ENCODE results near the gene NLRP5.

NLRP5 gene

DNA sequence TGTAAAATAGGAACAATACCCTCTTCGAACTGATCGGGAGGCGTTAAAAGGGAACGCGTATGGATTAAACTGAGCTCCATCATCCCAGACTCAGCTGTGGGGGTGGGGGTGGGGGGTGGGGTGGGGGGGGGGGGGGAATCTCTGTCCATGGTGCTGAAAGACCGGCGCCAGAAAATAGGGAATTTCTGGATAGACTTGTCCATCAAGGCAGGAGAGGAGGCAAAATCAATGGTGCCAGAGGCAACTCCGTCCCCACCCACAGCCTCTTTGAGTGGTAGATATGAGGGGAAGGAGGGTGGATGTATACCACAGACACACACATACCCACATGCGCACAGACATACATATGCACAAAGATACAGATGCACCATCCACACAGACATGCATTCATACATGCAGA, 97.1 kb downstream of the NLRP5 start:
- TF ChIP-seq, protein P1, sequence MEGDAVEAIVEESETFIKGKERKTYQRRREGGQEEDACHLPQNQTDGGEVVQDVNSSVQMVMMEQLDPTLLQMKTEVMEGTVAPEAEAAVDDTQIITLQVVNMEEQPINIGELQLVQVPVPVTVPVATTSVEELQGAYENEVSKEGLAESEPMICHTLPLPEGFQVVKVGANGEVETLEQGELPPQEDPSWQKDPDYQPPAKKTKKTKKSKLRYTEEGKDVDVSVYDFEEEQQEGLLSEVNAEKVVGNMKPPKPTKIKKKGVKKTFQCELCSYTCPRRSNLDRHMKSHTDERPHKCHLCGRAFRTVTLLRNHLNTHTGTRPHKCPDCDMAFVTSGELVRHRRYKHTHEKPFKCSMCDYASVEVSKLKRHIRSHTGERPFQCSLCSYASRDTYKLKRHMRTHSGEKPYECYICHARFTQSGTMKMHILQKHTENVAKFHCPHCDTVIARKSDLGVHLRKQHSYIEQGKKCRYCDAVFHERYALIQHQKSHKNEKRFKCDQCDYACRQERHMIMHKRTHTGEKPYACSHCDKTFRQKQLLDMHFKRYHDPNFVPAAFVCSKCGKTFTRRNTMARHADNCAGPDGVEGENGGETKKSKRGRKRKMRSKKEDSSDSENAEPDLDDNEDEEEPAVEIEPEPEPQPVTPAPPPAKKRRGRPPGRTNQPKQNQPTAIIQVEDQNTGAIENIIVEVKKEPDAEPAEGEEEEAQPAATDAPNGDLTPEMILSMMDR (IDR thresholded peaks at IDR 0.05), result no peak

DNA sequence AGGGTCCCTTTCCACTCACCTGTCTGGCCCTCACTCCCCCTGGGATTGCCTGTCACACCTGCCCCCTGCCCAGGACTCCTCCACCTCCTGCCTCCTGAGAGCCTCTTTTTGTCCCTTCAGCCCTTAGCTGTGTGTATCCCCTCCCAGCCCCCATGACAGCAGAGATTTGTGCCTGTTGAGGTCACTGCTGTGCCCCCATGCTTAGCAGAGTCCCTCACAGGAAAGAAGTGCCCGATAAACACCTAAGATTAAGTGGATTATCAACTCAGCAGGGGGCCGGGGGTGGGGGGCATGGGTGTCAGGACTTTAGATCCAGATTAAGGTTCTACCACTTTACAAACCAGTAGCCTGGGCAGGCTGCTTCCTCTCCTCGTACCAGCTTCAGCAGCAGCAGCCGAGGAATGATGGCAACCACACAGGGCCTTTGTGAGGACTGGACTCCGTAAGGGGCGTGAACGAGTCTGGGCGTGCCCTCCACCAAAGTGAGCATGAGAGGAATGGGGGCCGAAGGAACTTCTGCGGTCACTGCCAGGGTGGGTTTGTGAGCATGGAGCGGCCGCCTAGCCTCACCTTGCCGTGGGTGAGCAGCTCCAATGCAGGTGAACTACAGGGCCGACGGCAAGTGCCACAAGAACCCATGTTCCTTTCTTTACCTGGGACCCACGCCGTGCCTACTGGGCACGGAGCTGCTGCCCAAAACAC, 98.4 kb downstream of the NLRP5 start:
- TF ChIP-seq, protein P1 (IDR thresholded peaks at IDR 0.05), result no peak

DNA sequence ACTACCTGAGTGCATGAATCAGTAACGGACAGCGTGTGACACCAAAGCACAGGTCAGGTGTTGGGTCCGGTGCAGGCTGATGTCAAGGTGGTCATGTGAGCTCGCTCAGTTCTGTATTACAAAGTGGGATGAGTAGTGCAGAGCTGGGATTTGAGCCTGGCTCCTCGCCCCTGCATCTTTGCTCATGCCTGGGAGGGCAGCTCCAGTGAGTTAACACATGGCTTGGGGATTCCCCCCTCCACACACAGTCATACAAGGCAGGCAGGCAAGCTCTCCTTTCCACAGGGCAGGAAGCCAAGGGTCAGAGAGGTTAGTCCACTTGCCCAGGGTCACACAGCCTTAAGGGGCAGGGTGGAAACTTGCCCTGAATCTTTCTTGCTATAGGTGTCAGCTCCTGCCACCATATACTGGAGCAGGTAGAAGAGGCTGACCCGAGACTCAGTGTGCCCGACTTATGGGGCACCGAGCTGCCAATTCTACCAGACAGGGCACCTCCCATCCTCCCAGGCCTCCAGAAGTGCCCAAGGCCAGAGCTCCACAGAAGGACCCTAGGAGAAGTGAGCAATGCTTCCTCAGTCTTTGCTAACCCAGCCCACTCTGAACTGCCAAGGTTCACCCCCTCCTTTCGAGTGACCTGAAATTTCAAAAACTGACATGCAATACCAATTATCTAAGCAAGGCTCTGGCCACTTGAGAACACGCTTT, 99.1 kb downstream of the NLRP5 start:
- TF ChIP-seq, protein P1 (IDR thresholded peaks at IDR 0.05), result no peak

DNA sequence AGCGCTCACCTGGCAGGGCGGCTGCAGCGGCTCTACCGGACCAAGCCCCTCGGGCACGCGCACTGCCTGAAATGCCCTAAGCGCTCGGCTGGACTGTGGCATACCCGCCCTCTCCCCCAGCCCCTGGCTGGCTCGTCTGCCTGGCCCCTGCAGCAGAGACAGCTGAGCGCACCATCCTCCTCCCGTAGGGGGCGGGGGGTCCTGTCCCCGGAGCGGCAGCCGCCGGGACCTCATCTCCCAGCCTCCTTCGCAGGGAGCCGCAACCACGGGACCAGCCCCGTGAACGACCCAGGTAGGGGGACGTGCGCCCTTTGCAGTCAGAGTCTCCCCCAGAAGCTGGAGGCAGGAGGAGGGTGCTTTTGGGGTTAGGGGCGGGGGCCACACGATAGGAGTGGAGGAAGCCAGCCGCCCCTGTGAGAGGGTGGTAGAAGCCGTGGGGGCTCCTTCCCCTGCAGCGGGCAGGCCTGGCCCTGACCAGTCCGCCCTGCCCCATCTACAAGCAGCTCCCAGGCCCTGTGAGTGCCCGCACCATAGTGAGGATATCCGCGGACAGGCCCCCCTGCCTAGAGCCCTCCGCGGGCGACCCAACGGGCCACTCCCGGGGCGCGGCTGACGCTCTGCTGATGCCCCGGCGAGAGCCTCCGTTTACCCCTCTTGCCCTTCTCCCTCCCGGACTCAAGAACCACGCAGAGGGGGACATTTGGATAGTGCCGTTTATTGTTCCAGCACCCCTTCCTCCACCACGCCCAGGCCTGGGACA, 100.3 kb downstream of the NLRP5 start:
- TF ChIP-seq, protein P1 (IDR thresholded peaks at IDR 0.05), result no peak

DNA sequence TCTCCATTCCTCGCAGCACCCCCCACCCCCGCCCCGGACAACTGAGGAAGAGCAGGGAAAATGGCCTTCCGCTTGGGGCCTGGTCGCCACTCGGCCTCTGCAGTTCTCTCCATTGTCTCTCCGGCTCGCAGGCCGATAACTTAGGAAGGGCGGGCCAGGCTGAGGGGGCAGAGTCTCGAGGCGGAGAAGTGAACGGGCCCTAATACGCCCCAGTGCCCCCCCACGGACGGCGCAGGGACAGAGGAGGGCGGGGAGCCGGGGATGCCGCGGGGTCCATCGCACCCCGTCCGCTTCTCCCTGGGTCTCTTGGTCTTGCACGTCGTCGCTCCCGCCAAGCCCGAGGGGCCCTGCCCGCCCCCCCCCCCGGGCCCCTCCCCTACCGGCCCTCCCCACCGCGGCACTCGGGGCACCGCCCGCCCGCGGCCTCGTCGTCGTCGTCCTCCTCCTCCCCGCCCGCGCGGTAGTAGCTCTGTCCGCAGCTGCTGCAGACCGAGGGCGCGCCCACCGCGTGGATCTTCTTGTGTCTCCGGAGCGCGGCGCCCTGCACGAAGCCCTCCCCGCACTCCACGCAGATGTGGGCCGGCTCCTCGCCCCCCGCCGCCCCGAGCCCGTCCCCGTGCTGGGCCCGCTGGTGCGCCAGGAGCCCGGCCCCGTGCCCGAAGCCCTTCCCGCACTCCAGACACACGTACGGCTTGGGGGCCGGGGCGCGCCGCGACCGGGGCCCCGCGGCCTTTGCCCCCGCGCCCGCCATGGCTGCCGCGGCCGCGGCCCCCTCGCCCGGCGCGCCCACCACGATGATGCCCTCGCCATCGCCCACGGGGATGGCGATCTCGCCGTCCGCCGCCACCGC, 101.3 kb downstream of the NLRP5 start:
- TF ChIP-seq, protein P1 (IDR thresholded peaks at IDR 0.05), result no peak

DNA sequence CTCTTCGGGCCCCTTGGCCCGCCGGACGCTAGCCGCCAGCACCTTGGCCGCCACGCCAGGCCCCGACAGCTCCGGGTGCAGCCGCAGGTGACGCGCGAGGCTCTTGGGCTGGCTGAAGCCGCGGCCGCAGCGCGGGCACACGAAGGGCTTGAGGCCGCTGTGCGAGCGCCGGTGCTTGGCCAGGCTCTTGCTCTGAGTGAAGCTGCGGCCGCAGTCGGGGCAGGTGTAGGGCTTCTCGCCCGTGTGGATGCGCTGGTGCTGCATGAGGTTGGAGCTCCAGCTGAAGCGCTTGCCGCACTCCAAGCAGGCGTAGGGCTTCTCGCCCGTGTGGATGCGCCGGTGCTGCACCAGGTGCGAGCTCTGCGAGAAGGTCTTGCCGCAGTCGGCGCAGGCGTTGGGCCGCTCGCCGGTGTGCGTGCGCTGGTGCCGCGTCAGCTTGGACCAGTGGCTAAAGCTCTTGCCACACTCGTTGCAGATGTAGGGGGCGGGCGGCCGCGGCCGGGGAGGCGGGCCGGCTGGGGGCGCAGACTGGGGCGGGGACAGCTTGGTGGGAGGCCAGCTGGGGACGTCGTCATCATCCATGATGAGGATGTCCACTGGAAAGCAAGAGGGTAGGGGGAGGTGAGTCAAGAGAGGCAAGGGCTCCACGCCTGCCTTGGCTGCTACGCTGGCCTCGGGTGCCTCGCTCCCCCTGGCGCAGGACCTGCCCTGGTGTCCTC, 102.1 kb downstream of the NLRP5 start:
- TF ChIP-seq, protein P1 (IDR thresholded peaks at IDR 0.05), result no peak
